HG03565 (cell line): ENCODE measurements around the gene SHOX.
"Not testable (repeated sequence)": the region's sequence is repeated elsewhere in the genome, so short reads cannot be mapped to it uniquely, and the experiment has no call there.

Experiments
- ATAC-seq: cut with Tn5 transposase; IDR thresholded peaks from one replicate; pipeline ENCODE4 v1.9.1; 2021; ENCODE audit warnings: mild to moderate bottlenecking, moderate library complexity; ENCODE audit not compliant: unreplicated experiment

Gene SHOX

DNA sequence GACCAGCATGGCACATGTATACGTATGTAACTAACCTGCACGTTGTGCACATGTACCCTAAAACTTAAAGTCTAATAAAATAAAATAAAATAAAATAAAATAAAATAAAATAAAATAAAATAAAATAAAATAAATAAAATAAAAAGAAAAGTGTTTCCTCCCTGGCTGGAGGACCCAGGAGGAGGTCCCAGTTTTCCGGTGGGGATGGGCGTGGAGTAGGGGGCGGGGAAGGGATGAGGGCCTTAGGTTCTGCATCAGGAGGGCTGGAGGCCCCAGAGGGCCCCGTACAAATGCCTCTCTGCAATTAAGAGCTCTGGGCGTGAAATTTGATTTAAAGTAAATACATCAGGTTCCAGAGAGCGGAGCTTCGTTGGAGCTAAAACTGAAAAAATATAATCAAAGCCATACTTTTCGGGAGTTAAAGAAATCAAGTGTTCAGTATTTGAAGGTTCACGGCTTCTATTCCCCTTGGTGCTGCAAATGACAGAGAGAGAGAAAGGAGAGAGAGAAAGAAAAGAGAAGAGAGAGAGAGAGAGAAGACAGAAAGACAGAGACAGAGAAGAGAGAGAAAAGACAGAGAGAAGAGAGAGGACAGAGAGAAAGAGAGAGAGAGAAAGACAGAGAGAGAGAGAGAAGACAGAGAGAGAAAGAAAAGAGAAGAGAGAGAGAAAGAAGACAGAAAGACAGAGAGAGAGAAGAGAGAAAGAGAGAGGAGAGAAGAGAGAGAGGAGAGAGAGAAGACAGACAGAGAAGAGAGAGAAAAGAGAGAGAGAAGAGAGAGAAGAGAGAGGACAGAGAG, 8.7 kb upstream of the SHOX start:
- no peak for ATAC-seq

DNA sequence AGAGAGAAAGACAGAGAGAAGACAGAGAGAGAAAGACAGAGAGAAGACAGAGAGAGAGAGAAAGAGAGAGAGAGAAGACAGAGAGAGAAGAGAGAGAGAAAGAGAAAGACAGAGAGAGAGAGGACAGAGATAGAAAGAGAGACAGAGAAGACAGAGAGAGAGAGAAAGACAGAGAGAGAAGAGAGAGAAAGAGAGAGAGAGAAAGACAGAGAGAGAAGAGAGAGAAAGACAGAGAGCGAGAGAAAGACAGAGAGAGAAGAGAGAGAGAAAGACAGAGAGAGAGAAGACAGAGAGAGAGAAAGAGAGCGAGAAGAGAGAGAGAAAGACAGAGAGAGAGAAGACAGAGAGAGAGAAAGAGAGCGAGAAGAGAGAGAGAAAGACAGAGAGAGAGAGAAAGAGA, 7.8 kb upstream of the SHOX start:
- not testable (repeated sequence) for ATAC-seq

DNA sequence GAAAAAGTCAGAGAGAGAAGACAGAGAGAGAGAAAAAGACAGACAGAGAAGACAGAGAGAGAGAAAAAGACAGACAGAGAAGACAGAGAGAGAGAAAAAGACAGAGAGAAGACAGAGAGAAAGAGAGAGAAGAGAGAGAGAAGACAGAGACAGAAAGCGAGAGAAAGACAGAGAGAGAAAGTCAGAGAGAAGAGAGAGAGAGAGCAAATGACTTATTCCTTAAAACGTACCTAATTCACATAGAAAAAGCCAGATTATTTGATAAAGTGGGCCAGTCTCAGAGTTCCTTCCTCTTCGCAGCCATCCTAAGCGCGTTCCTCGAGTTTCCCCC, 7.4 kb upstream of the SHOX start:
- ATAC-seq, result no peak

DNA sequence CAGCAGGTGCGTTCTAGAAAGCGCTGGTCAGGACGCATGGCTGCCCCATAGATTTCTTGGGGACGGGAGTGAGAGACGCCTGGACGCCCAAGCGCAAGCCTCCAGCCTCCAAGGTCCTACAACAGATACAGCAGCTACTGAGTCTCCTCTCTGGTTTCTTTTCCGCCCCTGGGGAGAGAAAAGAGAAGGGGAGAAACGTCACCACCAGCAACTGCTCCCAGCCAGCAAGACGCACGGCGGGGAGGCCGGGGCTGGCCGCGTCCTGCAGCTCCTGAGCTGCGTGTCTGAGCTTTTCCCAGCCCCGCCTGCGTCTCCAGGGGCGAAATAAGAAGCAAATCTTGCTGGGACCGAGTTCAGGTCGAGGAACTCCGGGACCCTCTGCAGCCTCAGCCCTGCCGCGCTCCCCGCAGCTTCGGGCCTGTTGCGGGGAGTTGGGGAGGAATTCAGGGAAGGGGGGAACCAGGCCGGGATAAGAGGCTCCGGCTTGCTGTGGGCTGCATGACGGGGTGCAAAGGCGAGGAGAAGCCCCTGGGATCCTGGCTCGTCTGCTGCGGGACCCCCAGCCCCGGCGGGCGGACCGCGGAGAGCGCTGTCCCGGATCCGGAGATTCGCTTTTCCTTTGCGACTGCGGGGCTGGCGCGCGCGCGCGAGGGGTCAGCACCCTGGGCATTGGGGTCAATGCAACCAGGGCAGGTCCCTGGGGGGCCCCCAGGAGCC, 6.8 kb upstream of the SHOX start:
- ATAC-seq, result no peak

- ATAC-seq, result no peak
These were observed 5.4 kb upstream of the SHOX start for GRCh38 chrX:625137-625691.

- ATAC-seq, result not testable (repeated sequence)
These were observed 4.5 kb upstream of the SHOX start for GRCh38 chrX:626047-626446.

DNA sequence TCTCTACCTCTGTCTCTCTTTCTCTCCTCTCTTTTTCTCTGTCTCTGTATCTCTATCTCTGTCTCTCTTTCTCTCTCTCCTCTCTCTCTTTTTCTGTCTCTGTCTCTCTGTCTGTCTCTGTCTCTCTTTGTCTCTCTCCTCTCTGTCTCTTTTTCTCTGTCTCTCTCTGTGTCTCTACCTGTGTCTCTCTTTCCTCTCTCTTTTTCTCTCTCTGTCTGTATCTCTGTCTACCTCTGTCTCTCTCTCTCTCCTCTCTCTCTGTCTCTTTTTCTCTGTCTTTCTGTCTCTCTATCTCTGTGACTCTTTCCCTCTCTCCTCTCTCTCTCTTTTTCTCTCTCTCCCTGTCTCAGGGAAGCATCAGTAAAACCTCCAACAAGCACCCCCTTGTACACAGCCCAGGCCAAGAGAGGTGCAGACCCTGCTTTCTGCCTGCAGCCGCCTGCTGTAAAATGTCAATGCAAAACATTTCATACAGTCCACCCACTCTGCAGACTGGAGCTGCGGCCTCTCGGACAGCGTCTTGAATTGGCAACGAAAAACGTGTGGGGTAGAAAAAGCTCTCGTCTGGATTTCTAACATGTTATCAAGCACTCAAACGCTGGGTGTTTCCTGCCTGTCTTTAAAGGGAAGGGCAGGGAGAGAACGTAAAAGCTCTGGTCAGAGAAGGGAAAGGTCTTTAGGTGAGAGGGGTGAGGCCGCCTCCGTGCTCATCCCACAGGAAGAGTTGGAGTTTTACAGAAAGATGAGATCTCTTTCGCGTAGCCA, 3.7 kb upstream of the SHOX start:
- no peak for ATAC-seq

DNA sequence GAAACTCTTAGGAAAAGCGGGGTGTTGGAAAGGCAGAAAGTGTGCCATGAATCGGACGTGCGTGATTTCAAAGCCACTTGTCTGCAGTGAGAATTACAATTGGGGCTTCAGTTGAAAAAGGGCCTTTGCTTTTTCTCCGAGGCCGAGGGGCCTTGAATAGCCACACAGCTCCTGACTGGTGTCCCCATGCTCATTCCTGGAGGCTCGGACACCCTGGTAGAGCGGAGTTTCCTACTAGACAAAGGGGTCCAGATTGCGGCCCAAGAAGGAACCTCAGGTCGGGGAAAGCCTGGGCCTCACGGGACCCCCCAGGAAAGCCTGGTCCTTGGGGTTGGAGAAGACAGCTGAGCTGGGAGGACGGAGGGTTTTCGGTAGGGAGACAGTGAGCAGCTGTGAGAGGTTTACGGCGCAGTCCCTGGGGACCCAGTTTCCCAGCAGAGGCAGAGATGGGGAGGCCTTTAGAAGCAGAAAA, 3.0 kb upstream of the SHOX start:
- ATAC-seq, result no peak

DNA sequence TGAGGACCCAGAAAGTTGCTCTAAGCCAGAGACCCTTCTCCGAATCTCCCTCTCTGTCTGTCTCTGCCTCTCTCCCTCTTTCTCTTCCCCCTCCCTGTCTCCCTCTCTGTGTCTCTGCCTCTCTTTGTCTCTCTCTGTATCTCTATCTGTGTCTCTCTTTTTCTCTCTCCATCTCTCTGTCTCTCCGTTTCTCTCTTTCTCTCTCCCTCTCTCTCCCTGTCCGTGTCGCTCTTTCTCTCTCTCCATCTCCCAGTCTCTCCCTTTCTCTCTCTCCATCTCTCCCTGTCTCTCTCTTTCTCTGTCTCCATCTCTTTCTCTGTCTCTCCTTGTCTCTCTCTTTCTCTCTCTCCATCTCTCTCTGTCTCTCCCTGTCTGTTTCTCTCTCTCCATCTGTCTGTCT, 2.6 kb upstream of the SHOX start:
- ATAC-seq, result no peak

- no peak for ATAC-seq
These were observed 1.2 kb upstream of the SHOX start for GRCh38 chrX:629230-630006.

- ATAC-seq, result no peak
These were observed 482 bp upstream of the SHOX start for GRCh38 chrX:630007-630611.

DNA sequence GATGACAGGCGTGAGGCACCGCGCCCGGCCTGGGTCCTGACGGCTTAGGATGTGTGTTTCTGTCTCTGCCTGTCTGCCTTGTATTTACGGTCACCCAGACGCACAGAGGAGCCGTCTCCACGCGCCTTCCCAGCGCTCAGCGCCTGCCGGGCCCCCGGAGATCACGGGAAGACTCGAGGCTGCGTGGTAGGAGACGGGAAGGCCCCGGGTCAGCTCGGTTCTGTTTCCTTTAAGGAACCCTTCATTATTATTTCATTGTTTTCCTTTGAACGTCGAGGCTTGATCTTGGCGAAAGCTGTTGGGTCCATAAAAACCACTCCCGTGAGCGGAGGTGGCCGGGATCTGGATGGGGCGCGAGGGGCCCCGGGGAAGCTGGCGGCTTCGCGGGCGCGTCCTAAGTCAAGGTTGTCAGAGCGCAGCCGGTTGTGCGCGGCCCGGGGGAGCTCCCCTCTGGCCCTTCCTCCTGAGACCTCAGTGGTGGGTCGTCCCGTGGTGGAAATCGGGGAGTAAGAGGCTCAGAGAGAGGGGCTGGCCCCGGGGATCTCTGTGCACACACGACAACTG, 1.3 kb downstream of the SHOX start:
- no peak for ATAC-seq

DNA sequence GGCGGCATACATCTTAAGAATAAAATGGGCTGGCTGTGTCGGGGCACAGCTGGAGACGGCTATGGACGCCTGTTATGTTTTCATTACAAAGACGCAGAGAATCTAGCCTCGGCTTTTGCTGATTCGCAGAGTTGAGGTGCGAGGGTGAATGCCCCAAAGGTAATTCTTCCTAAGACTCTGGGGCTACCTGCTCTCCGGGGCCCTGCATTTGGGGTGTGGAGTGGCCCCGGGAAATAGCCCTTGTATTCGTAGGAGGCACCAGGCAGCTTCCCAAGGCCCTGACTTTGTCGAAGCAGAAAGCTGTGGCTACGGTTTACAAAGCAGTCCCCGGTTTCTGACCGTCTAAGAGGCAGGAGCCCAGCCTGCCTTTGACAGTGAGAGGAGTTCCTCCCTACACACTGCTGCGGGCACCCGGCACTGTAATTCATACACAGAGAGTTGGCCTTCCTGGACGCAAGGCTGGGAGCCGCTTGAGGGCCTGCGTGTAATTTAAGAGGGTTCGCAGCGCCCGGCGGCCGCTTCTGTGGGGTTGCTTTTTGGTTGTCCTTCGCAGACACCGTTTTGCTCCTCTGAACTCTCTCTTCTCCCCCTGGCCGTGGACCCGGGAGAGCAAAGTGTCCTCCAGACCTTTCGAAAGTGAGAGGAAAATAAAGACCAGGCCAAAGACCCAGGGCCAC, 1.9 kb downstream of the SHOX start:
- ATAC-seq, result no peak

- ATAC-seq, result no peak
These were observed 2.7 kb downstream of the SHOX start for GRCh38 chrX:633043-633984.

DNA sequence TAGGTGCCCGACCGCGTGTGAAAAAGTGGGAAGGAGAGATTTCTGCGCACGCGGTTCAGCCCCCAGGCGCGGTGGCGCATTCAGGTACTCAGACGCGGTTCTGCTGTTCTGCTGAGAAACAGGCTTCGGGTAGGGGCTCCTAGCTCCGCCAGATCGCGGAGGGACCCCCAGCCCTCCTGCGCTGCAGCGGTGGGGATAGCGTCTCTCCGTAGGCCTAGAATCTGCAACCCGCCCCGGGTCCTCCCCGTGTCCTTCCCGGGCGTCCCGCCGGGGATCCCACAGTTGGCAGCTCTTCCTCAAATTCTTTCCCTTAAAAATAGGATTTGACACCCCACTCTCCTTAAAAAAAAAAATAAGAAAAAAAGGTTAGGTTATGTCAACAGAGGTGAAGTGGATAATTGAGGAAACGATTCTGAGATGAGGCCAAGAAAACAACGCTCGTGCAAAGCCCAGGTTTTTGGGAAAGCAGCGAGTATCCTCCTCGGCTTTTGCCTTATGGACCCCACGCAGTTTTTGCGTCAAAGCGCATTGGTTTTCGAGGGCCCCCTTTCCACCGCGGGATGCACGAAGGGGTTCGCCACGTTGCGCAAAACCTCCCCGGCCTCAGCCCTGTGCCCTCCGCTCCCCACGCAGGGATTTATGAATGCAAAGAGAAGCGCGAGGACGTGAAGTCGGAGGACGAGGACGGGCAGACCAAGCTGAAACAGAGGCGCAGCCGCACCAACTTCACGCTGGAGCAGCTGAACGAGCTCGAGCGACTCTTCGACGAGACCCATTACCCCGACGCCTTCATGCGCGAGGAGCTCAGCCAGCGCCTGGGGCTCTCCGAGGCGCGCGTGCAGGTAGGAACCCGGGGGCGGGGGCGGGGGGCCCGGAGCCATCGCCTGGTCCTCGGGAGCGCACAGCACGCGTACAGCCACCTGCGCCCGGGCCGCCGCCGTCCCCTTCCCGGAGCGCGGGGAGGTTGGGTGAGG, 3.7 kb downstream of the SHOX start:
- no peak for ATAC-seq

GRCh38 chrX:635428-636090, 5.0 kb downstream of the SHOX start:
- no peak for ATAC-seq
